K562 (cell line): ENCODE measurements around the gene PTH2. TPM values are rescaled to one million over a fixed set of nuclear protein-coding genes. Genes with fewer than 3 reads are reported as not detected.
A peak's percentile ranks its signal among the peaks of the same experiment; 100 is the strongest.

Experiments used
- AFF1 ChIP-seq, 2 experiments: fragments of 450-650 bp; IDR thresholded peaks; 2 replicates each; pipeline ENCODE4 v1.6.1; 2018; ENCODE audit warnings: mild to moderate bottlenecking in 2 of 2, low read depth in 1 of 2; ENCODE audit not compliant: partially characterized antibody in 2 of 2
- BCLAF1 ChIP-seq, 2 experiments: fragments of 450-650 bp in 1 of 2; IDR thresholded peaks; 2 replicates each; pipeline ENCODE4 v1.6.1; 2011 to 2017; ENCODE audit warnings: low read depth in 2 of 2, antibody characterized with exemption in 1 of 2, borderline replicate concordance in 1 of 2, low read length in 1 of 2, mild to moderate bottlenecking in 1 of 2, mixed read lengths in 1 of 2; ENCODE audit not compliant: control insufficient read depth in 1 of 2
- CHAMP1 ChIP-seq: fragments of 450-650 bp; IDR thresholded peaks from 2 replicates; pipeline ENCODE4 v1.6.1; 2016; ENCODE audit warnings: mild to moderate bottlenecking
- PHTF2 ChIP-seq: fragments of 250-450 bp; sonication (Bioruptor Pico); IDR thresholded peaks from 2 replicates; pipeline ENCODE4 v1.5.0; 2021; ENCODE audit warnings: mild to moderate bottlenecking
- polyA plus RNA-seq, 8 experiments: library from polyadenylated mRNA; depleted of rRNA in 4 of 8; stranded (reverse) in 5 of 8; unstranded in 3 of 8; fragments of >200 nt; fragmentation: Nextera tagmentation in 2 of 8; fragmentation: Illumina TruSeq in 1 of 8; extraction: Ambion mirVana in 2 of 8; extraction: Trizol in 1 of 8; gene quantifications; 2 replicates each; pipeline versions ENCODE4 v1.2.1 to v1.2.3, GENCODE V29; 2011 to 2014; ENCODE audit warnings: inconsistent platforms in 1 of 8, missing spikeins in 1 of 8
- total RNA-seq, 7 experiments: library from RNA; depleted of rRNA in 6 of 7; stranded (reverse); fragments of >200 nt in 6 of 7; fragmentation: Illumina TruSeq in 2 of 7; extraction: Trizol in 2 of 7; gene quantifications; 2 replicates each; pipeline versions ENCODE4 v1.2.1 to v1.2.3, GENCODE V29; 2011 to 2021; ENCODE audit warnings: low replicate concordance in 1 of 7

The PTH2 gene
- total and polyA plus RNA-seq, 9 of the 15 experiments (the other 6 are each of a cell fraction or from before 2014, with no cell fraction given), result 1.3 TPM; not detected in 8

- TF ChIP-seq BCLAF1 (IDR thresholded peaks at IDR 0.05; ENCODE audit: borderline replicate concordance in 1 of 2, control insufficient read depth in 1 of 2, low read depth in 2 of 2, low read length in 1 of 2) (no peak), CHAMP1 (no peak), AFF1 (IDR thresholded peaks at IDR 0.05; ENCODE audit: low read depth in 1 of 2, partially characterized antibody in 2 of 2) (peak; percentile 84 to 86), PHTF2 (CRISPR knock-in tag) (no peak)
These were observed 29.9 kb upstream of the PTH2 start, which contains the start of gene ALDH16A1 (continued) for GRCh38 chr19:49453013-49453756.
